C4-2B (cell line): ENCODE results near the gene IFNL4.

Experiments
- CTCF ChIP-seq: fragments of 450-650 bp; conservative IDR thresholded peaks from 2 replicates; pipeline ENCODE4 v1.5.1; 2017; ENCODE audit warnings: mild to moderate bottlenecking
- ZFX ChIP-seq: fragments of 450-650 bp; IDR thresholded peaks from 2 replicates; pipeline ENCODE4 v1.6.1; 2017

GRCh38 chr19:39208175-39208795 is 40.4 kb downstream of the IFNL4 start:
- TF ChIP-seq CTCF (no peak), ZFX (no peak)
